ENCODE measurements around the gene SORCS2. TPM values are rescaled to one million over a fixed set of nuclear protein-coding genes. Genes with fewer than 3 reads are reported as not detected.

Gene SORCS2
- total RNA-seq, 2 donors from 2014 or later, result not detected

- Mint-ChIP-seq H3K27ac (no peak overlapping the region), H3K36me3 (ENCODE audit: low read depth) (no peaks in the 10 kb centered on the region), H3K27me3 (peaks cover 17% of the 10 kb centered on the region), H3K4me3 (no peak overlapping the region), H3K4me1 (no peaks in the 10 kb centered on the region)
- no peaks in the 10 kb centered on the region for H3K9me3 ChIP-seq (ENCODE audit: control insufficient read depth, low read length, poor library complexity, severe bottlenecking)
- ATAC-seq (no peak), DNase-seq (no peak)
These were observed 195.6 kb downstream of the SORCS2 start for GRCh38 chr4:7387925-7388324.

DNA sequence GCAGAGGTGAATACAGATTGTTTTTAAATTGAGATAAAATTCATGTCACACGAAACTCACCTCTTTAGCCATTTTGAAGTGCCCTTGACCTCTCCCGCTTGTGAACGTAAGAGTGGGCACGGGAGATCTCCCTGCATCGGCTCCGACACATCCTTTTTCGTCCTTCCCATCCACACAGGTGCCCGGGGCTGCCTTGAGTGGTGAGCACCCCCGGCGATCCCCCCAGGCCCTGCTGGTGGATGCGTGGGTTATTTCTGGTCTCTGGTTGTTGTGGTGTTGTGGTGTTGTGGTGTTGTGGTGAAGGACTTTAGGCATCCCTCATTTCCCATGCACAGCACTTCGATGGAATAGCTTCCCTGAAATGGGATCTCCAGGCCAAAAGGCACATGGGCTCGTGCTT is 196.3 kb downstream of the SORCS2 start:
- H3K9me3 ChIP-seq (ENCODE audit: control insufficient read depth, low read length, poor library complexity, severe bottlenecking), result no peaks in the 10 kb centered on the region
- no peak for DNase-seq
- Mint-ChIP-seq H3K4me3 (no peak overlapping the region), H3K36me3 (ENCODE audit: low read depth) (no peaks in the 10 kb centered on the region), H3K4me1 (no peaks in the 10 kb centered on the region), H3K27me3 (peaks cover 24% of the 10 kb centered on the region), H3K27ac (no peak overlapping the region)
- ATAC-seq, result no peak

DNA sequence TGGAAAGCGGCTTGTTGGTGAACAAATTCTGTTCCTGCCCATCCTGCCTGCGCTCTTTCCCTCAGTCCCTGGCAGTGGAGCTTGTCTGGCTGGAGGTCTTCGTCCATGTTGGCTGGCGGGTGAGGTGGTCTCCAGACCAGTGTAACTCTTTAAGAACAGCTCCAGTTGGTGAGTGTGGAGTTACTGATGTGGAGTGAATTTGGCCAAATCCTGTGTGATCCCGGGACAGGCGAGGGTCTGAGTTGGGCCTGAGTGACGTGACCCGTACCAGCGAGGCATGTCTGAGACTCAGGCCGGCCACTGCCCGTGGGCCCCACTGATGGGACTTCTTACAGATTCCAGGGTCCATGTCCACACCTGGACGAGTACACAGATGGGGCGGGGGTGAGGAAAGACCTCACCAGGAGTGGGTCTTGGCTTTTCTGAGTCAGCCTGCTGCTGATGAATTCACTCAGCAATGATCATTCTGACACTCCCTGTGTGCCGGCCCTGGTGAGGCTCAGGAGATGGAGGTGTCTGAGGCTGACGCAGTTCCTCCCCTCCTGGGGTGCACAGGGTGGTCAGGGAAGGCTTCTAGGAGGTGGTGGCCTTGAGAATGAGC is 196.9 kb downstream of the SORCS2 start:
- peaks cover 27% of the 10 kb centered on the region for H3K27me3 Mint-ChIP-seq
- H3K27ac Mint-ChIP-seq, result no peak overlapping the region
- H3K4me1 Mint-ChIP-seq, result no peaks in the 10 kb centered on the region
- ATAC-seq (no peak), DNase-seq (no peak)
- no peak overlapping the region for H3K4me3 Mint-ChIP-seq
- no peaks in the 10 kb centered on the region for H3K9me3 ChIP-seq (ENCODE audit: control insufficient read depth, low read length, poor library complexity, severe bottlenecking)
- H3K36me3 Mint-ChIP-seq (ENCODE audit: low read depth), result no peaks in the 10 kb centered on the region

- Mint-ChIP-seq H3K27me3 (peaks cover 27% of the 10 kb centered on the region), H3K27ac (no peak overlapping the region), H3K36me3 (ENCODE audit: low read depth) (no peaks in the 10 kb centered on the region), H3K4me3 (no peak overlapping the region), H3K4me1 (no peaks in the 10 kb centered on the region)
- H3K9me3 ChIP-seq (ENCODE audit: control insufficient read depth, low read length, poor library complexity, severe bottlenecking), result no peaks in the 10 kb centered on the region
- ATAC-seq, result no peak
- DNase-seq, result no peak
These were observed 197.4 kb downstream of the SORCS2 start for GRCh38 chr4:7389719-7390118.

GRCh38 chr4:7390336-7390735 is 198.0 kb downstream of the SORCS2 start:
- ATAC-seq, result no peak
- H3K27me3 Mint-ChIP-seq, result peaks cover 27% of the 10 kb centered on the region
- no peaks in the 10 kb centered on the region for H3K9me3 ChIP-seq (ENCODE audit: control insufficient read depth, low read length, poor library complexity, severe bottlenecking)
- no peak overlapping the region for H3K4me3 Mint-ChIP-seq
- no peaks in the 10 kb centered on the region for H3K36me3 Mint-ChIP-seq (ENCODE audit: low read depth)
- no peak overlapping the region for H3K27ac Mint-ChIP-seq
- no peaks in the 10 kb centered on the region for H3K4me1 Mint-ChIP-seq
- no peak for DNase-seq

DNA sequence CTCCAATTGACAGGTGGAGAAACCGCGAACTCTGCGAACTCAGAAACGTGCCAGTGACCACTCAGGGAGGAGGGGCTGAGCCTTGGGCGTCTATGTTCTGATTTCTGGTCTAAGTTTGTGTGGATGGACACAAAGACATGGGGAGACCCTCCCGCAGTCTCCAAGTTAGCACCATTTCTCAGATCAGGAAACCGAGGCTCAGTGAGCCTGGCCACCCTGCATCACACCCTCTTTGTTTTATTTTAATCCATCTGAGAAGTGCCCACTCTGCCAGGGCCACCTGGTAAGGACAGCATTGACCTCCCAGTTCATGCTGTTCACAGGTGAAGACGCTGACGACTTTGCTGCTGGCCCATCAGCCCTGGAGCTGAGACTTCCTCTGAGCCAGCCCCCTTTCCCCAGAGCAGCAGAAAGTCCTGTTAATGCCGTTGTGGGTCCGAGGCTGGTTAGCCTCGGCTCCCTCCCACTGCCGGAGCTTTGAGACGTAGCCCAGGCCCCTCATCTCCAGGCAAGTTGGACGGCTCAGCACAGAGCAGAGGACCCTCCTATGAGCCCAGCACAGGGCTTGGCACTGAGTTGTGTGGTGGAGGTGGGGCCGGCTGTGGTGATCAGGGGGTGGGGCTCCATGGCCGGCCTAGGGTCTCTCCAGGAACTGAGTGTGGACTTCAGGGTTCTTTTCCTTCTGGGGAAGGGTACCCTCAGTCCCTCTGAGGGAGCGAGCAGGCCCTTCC is 198.7 kb downstream of the SORCS2 start:
- H3K36me3 Mint-ChIP-seq (ENCODE audit: low read depth), result no peaks in the 10 kb centered on the region
- no peaks in the 10 kb centered on the region for H3K4me1 Mint-ChIP-seq
- ATAC-seq (no peak), DNase-seq (no peak)
- peaks cover 27% of the 10 kb centered on the region for H3K27me3 Mint-ChIP-seq
- H3K4me3 Mint-ChIP-seq, result no peak overlapping the region
- H3K27ac Mint-ChIP-seq, result no peak overlapping the region
- H3K9me3 ChIP-seq (ENCODE audit: control insufficient read depth, low read length, poor library complexity, severe bottlenecking), result no peaks in the 10 kb centered on the region

DNA sequence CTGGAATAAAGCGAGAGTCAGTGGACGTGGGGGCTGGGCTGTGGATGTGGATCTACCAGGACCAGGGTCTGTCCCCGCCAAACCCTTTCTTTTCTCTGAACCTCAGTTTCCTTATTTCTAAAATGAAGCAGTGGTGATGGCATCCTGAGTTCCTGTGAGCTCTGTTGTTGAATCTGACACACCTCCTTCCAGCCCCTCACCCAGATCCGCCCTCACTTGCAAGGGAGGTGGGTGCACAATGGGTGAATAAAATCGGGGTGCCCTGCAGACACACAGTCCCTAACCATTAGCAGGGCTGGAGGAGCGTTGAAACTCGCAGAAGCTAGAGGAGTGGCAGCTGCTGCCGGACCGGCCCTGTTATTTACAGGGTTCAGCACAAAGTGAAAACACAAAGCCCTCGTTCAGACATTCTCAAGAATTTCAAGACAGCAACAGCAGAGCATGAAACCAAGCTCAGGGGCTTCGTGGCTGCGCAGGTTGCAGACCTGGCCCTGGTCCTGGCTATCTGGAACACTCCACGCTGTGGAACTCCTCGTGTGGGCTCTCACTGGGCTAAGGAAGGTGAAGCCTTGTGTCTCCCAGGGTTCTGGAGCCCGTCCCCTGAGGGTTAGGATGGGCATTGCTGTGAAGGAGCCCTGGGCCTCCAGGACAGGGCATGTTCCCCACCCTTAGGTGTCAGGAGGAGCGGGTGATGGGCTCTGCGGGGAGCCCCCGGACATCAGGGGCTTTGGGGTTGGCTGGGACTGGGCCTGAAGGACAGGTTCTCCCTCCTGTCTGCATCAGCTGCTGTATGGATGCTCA is 199.5 kb downstream of the SORCS2 start:
- Mint-ChIP-seq H3K27me3 (peaks cover 27% of the 10 kb centered on the region), H3K36me3 (ENCODE audit: low read depth) (no peaks in the 10 kb centered on the region), H3K4me1 (no peaks in the 10 kb centered on the region), H3K27ac (no peak overlapping the region), H3K4me3 (no peak overlapping the region)
- no peak for DNase-seq
- no peaks in the 10 kb centered on the region for H3K9me3 ChIP-seq (ENCODE audit: control insufficient read depth, low read length, poor library complexity, severe bottlenecking)
- no peak for ATAC-seq

DNA sequence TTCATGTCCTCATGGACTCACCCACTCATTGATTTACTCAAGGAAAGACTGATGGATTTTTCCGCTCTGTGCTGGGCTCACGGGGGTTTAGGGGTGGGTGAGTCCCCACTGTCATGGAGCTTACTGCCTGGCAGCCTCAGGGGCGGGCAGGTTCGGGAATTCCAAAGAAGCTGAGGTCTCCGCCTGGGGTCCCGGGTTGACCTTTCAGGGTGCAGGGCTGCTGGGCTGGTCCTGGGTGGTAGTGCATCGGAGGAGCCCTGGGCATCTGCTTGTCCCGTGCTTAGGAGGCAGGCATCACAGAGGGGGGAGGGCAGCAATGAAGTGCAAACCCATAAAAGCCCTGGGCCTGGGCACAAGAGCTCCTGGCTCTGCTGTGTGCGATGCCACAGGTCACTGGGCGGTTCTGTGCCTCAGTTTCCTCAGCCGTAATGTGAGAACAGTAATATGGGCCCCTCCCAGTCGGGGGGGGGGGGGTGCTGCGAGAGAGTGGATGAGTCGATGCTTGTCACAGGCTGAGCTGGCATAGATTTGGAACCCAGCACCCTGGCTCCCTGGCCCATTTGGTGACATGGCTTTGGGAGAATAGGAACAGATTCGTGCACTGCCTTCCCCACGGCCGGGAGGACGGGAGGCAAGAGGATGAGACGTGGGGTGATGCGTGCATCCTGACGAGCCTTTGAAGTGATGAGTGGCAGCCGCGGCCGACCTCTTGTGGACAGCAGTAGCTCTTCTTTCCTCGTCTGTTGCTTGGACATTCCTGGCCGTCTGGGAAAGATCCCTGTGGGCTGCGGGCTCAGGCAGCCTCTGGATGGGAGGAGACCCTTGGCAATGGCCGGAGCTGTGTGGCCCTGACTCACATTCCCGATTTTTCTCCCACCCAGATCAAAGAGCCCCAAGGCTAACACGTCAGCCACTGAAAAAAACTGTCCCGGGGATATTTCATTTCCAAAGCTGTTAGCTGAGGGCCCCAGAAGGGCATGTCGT is 200.4 kb downstream of the SORCS2 start:
- no peak overlapping the region for H3K4me3 Mint-ChIP-seq
- no peaks in the 10 kb centered on the region for H3K9me3 ChIP-seq (ENCODE audit: control insufficient read depth, low read length, poor library complexity, severe bottlenecking)
- H3K27me3 Mint-ChIP-seq, result peaks cover 31% of the 10 kb centered on the region
- ATAC-seq, result no peak
- no peaks in the 10 kb centered on the region for H3K4me1 Mint-ChIP-seq
- no peaks in the 10 kb centered on the region for H3K36me3 Mint-ChIP-seq (ENCODE audit: low read depth)
- DNase-seq, result no peak
- no peak overlapping the region for H3K27ac Mint-ChIP-seq

DNA sequence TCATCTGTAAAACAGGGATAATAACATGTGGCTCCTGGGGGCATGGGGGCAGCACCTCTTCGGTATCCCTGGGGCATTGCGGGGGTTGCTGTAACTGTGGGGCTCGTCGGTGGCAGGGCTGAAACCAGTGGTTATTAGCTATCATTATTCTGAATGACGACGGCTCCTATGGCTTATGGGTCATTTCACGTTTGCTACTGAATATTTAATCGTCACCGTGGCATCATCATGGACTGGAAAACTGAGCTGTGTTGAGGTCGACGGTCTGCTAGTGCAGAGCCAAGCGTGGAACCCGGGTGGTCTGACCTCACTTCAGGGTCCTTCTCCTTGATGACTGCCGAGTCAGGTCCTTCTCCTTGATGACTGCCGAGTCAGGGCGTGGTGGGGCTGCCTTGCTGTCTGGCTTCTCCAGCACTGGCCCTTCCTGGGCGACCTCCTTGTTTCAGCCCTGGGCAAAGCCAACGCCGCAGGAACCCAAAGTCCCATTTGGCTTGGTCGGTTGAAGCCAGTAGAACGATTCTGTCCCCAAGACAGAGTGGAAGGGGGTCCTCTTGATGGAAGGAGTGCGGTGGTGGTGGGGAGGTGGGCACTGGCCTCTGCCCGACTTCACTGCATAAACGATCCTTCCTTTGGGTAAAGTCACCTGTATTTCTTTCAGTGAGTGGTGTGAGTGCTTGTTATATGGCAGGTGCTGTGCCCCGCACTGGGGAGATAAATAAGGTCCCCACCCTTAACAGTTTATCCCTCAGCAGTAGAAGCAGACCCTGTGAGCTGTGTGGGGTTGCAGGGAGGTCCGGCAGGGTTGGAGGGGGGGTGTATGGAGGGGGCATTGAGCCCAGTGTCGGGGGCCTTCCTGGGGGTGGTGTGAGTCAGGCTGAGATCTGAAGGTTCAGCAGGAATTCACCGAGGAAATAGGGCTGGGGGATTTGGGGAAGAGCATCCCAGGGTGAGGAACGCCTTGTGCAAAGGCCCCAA is 201.6 kb downstream of the SORCS2 start:
- no peaks in the 10 kb centered on the region for H3K36me3 Mint-ChIP-seq (ENCODE audit: low read depth)
- no peak overlapping the region for H3K4me3 Mint-ChIP-seq
- no peak for DNase-seq
- no peak overlapping the region for H3K27ac Mint-ChIP-seq
- H3K27me3 Mint-ChIP-seq, result peaks cover 36% of the 10 kb centered on the region
- no peaks in the 10 kb centered on the region for H3K9me3 ChIP-seq (ENCODE audit: control insufficient read depth, low read length, poor library complexity, severe bottlenecking)
- H3K4me1 Mint-ChIP-seq, result no peaks in the 10 kb centered on the region
- no peak for ATAC-seq

DNA sequence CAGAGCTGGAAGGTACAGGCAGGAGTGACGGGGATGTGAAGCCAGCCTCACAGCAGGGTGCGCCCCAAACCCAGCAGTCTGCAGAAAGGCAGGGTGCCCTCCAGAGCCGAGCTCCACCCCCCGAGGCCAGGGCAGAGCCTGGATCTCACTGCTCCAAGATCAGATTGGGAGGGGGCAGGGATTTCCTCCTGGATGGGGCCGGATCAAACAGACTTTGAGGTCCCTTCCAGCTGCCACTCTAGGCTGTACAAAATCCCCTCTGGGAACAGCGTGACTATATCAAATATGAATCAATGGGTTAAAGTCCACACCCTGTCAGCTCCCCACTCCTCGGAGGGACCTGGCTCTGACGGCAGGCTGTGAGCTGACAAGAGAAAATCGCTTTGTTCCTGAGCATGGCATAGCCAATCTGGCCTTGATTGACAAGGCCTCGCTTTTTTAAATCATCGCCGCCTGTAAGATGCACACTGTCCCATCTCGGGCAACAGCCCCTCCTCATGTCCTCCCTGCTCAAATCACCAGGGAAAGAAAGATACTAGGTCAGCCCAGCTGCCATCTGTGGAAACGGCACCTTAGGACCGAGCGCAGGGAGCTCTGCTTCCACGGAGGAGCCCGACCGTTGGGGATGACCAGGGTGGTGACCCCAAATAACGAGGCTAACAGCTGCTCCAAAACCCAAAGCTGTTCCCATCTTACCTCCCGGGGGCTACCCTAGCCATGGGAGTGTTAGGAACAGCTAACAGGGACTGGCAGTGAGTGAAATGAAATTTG is 202.5 kb downstream of the SORCS2 start:
- Mint-ChIP-seq H3K36me3 (ENCODE audit: low read depth) (no peaks in the 10 kb centered on the region), H3K27me3 (peaks cover 36% of the 10 kb centered on the region), H3K4me1 (no peaks in the 10 kb centered on the region), H3K27ac (no peak overlapping the region), H3K4me3 (no peak overlapping the region)
- ATAC-seq, result no peak
- no peak for DNase-seq
- H3K9me3 ChIP-seq (ENCODE audit: control insufficient read depth, low read length, poor library complexity, severe bottlenecking), result no peaks in the 10 kb centered on the region

DNA sequence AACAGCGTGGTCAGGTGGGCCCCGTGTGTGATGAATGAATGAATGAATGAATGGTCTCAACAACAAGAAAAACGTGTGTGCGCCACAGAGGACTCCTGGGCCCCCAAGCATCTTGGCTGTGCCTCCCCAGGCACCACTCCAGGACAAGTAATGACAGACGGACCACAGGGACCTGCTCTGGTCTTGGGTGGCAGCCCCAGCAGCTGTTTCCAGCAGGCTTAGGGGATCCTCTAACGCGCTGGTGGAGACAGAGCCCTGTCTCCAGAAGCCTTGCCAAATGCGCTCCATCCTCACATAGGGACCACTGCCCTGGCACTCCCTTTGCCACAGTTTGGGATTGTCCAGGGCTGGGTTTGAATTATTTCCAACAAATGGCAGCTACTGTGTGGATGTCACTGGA is 203.3 kb downstream of the SORCS2 start:
- H3K9me3 ChIP-seq (ENCODE audit: control insufficient read depth, low read length, poor library complexity, severe bottlenecking), result no peaks in the 10 kb centered on the region
- Mint-ChIP-seq H3K4me1 (no peaks in the 10 kb centered on the region), H3K27ac (no peak overlapping the region), H3K36me3 (ENCODE audit: low read depth) (no peaks in the 10 kb centered on the region), H3K27me3 (peaks cover 31% of the 10 kb centered on the region), H3K4me3 (no peak overlapping the region)
- DNase-seq, result no peak
- ATAC-seq, result no peak

Data from T-helper 17 cell (primary cell).